GM18909 (cell line): ENCODE results near the gene SRL.

ENCODE experiments used
- ATAC-seq: cut with Tn5 transposase; IDR thresholded peaks from one replicate; pipeline ENCODE4 v1.9.1; 2021; ENCODE audit warnings: mild to moderate bottlenecking; ENCODE audit not compliant: unreplicated experiment, poor library complexity

SRL gene

DNA sequence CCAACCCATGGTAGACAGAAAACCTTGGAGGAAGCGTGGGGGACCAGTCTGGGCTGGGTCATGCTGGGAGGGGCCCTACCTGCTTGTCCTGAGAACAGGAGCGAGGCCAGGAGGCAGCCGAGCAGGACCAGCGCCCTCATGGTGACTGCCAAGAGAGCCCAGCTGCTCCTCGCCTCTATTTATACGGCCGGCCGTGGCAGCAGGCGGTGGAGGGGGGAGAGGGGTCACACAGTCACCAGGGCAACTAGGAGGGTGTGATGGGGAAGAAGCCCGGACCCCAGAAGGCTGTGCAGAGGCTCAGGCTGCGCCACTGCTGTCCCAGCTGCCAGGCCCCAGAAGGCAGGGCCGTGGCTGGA, at the start of gene SRL:
Gene SRL, minus strand, starts transcription at position 153 of the 356 bp plus-strand sequence. Its CDS starts 13 bp downstream, at position 140.
- ATAC-seq, result no peak

GRCh38 chr16:4290236-4290830, 48.5 kb upstream of the SRL start:
- no peak for ATAC-seq

- no peak for ATAC-seq
These were observed 46.5 kb upstream of the SRL start for GRCh38 chr16:4288148-4288921.

DNA sequence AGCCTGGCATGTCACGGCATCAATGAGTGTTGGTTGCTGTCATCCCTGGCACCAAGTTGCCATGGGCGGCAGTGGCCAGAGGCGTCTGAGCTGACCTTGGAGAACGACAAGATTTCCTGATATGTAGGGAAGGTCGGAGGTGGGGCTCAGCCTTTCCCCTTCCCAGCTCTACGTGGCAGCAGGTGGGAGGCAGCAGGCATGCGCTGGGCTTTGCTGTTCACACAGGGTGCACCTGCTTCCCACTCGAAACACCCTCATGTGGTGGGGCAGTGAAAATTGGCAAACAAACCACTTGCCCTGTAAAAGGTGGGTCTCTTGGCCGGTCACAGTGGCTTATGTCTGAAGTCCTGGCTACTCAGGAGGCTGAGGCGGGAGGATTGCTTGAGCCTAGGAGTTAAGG, 43.3 kb upstream of the SRL start:
- ATAC-seq, result no peak

- no peak for ATAC-seq
These were observed 42.1 kb upstream of the SRL start for GRCh38 chr16:4283939-4284338.

DNA sequence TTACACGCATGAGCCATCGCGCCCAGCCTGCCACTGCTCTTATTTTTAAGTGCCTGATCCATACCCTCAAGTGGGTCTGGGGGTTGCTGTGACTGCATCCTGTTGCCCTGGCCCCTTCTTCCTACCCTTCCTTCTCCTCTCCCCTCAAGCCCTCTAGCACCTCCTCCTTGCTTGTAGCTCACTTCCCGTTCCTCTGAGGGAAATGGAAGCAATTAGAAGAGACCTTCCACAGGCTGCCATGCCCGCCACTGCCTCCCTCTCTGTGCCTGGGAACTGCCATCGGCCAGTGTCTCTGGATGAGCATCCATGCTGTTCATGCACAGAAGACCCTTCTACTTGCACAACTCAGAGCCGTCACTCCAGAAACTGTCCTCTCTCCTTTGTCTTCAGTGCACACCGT, 41.6 kb upstream of the SRL start:
- ATAC-seq, result no peak

- ATAC-seq, result no peak
These were observed 38.7 kb upstream of the SRL start for GRCh38 chr16:4280625-4281024.

- ATAC-seq, result no peak
These were observed 36.2 kb upstream of the SRL start for GRCh38 chr16:4277987-4278513.

GRCh38 chr16:4275861-4276260, 34.0 kb upstream of the SRL start:
- no peak for ATAC-seq

DNA sequence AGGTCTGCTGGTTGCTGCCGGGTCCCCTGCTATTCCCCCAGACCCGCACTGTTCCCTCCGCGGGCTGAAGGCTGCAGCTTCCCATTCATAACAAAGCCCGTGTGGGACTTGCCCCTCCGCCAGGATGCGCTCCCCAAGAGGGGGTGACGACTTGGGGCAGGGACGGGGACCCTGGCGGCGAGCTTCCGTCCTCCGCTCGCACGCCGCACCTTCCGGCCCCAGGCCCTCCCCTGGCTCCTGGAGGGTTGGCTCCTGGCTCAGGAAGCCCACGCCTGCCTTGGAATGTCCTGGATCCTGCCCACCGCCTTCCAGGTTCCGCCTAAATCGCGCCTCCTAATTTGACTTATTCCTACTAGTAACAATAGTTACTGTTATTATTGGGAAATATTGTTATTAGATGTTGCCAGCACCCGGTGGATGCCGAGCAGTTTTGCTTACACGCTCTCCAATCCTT, 32.0 kb upstream of the SRL start:
- ATAC-seq, result peak; percentile 18

DNA sequence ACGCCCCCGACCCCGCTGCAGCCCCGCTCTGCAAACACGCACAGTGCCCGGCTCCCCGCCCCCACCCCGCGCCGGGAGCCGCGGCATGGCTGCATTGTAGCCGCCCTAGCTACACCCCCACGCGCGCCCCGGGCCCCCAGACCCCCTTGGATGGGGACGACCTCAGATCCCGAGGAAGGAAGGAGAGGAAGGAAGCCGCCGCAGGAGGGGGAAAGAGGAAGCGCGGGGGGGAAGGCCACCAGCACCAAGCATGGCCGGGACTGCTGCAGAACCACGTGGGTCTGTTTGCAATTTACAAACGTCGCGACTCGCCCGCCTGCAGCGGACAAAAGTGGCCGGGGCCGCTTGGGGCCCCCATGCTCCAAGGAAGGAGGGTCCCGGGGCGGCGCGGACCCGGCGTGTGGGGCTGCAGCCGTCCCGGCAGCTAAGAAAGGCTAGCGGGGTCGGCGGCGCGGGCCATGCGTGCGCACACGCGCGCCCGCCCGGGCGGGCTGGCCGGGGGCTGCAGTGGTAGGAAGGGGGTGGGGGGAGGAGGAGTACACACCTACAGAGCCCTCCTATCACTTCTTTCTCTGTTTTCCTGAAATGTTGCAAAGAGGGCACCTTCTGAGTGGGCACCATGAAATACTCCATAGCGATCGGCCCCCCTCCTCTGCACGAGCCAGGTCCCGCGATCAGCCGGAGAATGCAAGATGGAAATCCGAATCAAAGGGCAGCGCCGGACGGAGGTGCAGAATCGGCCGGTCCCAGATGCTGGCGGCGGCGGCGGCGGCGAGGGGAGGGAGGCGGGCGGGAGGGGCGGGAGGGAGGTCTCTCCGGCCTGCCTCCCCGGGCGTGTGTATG, 30.5 kb upstream of the SRL start:
- ATAC-seq, result peak; percentile 12

GRCh38 chr16:4271176-4272113, 29.6 kb upstream of the SRL start:
- ATAC-seq, result peak; percentile 65

DNA sequence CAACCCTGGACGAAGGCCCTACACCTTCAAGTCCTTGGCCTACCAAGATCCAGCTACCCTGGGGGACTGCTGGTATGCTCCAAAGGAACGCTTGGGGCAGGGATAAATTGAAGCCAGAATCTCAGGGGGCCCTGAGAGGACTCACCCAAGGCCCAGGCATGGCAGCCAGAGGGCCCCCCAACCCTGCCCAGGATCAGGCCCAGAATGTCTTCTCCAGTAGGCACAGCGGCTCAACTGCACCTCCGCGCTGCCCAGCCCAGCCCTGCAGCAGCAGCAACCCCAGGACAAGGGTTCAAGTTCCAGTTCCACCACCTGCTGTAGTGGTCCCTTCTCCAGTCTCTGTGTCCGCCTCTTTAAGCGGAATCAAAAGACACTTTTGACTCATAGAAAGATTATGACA, 28.7 kb upstream of the SRL start:
- ATAC-seq, result no peak

- ATAC-seq, result no peak
These were observed 28.2 kb upstream of the SRL start for GRCh38 chr16:4270091-4270490.

GRCh38 chr16:4266372-4266771, 24.5 kb upstream of the SRL start:
- no peak for ATAC-seq

- no peak for ATAC-seq
These were observed 23.8 kb upstream of the SRL start for GRCh38 chr16:4265676-4266075.

GRCh38 chr16:4264546-4264945, 22.7 kb upstream of the SRL start:
- ATAC-seq, result no peak

DNA sequence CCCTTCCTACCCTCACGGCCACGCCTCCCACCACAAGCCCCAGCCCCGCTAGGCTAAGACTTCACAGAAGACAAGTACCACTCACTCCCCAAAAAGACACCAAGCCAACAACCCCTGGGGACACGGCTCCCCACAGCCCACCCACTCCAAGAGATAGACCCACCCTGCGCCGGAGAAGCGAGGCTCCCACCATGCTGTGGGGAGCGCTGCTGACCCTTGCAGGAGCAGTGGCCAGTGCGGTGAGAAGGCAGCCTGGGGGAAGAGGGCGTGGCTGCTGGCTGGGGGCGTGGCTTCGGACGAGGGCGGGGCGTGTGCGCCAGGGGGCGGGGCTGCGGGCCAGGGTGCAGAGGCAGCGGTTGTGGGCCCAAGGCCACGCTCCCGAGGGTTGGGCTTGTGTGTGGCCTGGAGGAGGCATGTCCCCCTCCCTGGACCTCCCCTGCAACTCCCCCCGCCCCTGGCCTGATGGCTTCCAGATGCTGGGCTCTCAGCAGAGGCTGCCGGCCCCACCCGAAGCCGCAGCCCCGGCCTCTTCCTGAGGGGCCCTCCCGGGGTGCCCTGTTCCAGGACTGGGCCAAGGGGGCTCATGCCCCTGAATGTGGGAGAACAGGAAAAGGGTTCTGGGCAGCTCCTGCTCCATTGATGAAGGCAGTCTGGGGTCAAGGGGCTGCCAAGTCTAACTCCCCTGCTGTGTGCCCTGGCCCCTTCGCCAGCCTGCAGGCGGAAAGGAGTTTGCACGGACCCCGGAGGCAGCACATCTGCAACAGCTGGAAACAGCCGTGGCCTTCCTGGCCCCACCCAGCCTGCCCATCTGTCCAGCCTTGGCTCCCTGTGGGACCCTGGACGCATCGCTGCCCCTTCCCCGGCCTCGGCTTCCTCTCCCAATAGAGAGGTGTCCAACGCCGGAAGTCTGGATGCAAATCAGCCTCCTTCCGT, 21.9 kb upstream of the SRL start:
- no peak for ATAC-seq

GRCh38 chr16:4262303-4262835, 20.5 kb upstream of the SRL start:
- no peak for ATAC-seq
